GM18499 (cell line): Measurements from ENCODE around the gene TANC1.

Source experiments
- ATAC-seq: cut with Tn5 transposase; IDR thresholded peaks from one replicate; pipeline ENCODE4 v1.9.1; 2021; ENCODE audit warnings: moderate number of reproducible peaks; ENCODE audit not compliant: insufficient read depth, unreplicated experiment

Gene TANC1

GRCh38 chr2:159228081-159228581, 259.7 kb downstream of the TANC1 start:
- no peak for ATAC-seq

- ATAC-seq: no peak
These were observed 261.2 kb downstream of the TANC1 start for GRCh38 chr2:159229476-159230144.

GRCh38 chr2:159230145-159230877, 261.9 kb downstream of the TANC1 start:
- ATAC-seq: no peak

GRCh38 chr2:159232456-159233170, 264.2 kb downstream of the TANC1 start:
- no peak for ATAC-seq

GRCh38 chr2:159234868-159235267, 266.4 kb downstream of the TANC1 start:
- ATAC-seq: no peak

- ATAC-seq: no peak
These were observed 275.1 kb downstream of the TANC1 start for GRCh38 chr2:159243529-159243928.

- ATAC-seq: no peak
These were observed 278.0 kb downstream of the TANC1 start for GRCh38 chr2:159246325-159246988.

- ATAC-seq: no peak
These were observed 281.7 kb downstream of the TANC1 start for GRCh38 chr2:159249990-159250715.

- no peak for ATAC-seq
These were observed 283.1 kb downstream of the TANC1 start for GRCh38 chr2:159251296-159252173.

- ATAC-seq: no peak
These were observed 284.5 kb downstream of the TANC1 start for GRCh38 chr2:159252905-159253304.

GRCh38 chr2:159256159-159256558, 287.7 kb downstream of the TANC1 start:
- ATAC-seq: no peak

GRCh38 chr2:159262226-159262625, 293.8 kb downstream of the TANC1 start:
- ATAC-seq: no peak

- no peak for ATAC-seq
These were observed 294.5 kb downstream of the TANC1 start for GRCh38 chr2:159262904-159263303.

- no peak for ATAC-seq
These were observed 296.7 kb downstream of the TANC1 start for GRCh38 chr2:159265171-159265576.

GRCh38 chr2:159266554-159266953, 298.1 kb downstream of the TANC1 start:
- no peak for ATAC-seq

- ATAC-seq: no peak
These were observed 299.5 kb downstream of the TANC1 start for GRCh38 chr2:159267921-159268320.

GRCh38 chr2:159270744-159271379, 302.4 kb downstream of the TANC1 start:
- ATAC-seq: no peak

GRCh38 chr2:159272156-159272555, 303.7 kb downstream of the TANC1 start:
- no peak for ATAC-seq
